HepG2 (cell line): ENCODE measurements around the gene STARD10.

Experiments
- ATF2 ChIP-seq: sonication (generic); formaldehyde crosslinking; IDR thresholded peaks from 2 replicates; pipeline ENCODE4 v1.4.0; 2020; ENCODE audit warnings: missing genetic modification reagents
- CTCF ChIP-seq: sonication (generic); formaldehyde crosslinking; IDR thresholded peaks from 2 replicates; pipeline ENCODE4 v1.5.0; 2020; ENCODE audit warnings: mild to moderate bottlenecking, missing genetic modification reagents, moderate library complexity
- IRF1 ChIP-seq: sonication (generic); formaldehyde crosslinking; IDR thresholded peaks from 2 replicates; pipeline ENCODE4 v1.4.0; 2020; ENCODE audit warnings: low read depth, mild to moderate bottlenecking, missing genetic modification reagents
- ISL2 ChIP-seq: sonication (generic); formaldehyde crosslinking; IDR thresholded peaks from 2 replicates; pipeline ENCODE4 v1.5.0; 2020; ENCODE audit warnings: missing genetic modification reagents
- PBX3 ChIP-seq: sonication (generic); formaldehyde crosslinking; IDR thresholded peaks from 2 replicates; pipeline ENCODE4 v1.8.1; 2023; ENCODE audit warnings: missing genetic modification reagents, inconsistent platforms, borderline replicate concordance
- POLR2A ChIP-seq, 2 experiments: IDR thresholded peaks; 2 replicates each; pipeline ENCODE4 v1.6.1; 2011; ENCODE audit warnings: low read depth in 2 of 2, low read length in 2 of 2, mild to moderate bottlenecking in 1 of 2, moderate library complexity in 1 of 2; ENCODE audit not compliant: insufficient read depth in 1 of 2
- SP1 ChIP-seq, 2 experiments: fragments of 450-650 bp in 1 of 2; sonication (generic) in 1 of 2; formaldehyde crosslinking in 1 of 2; IDR thresholded peaks; 2 replicates each; pipeline versions ENCODE4 v1.4.0 to v1.6.1; 2016 to 2020; ENCODE audit warnings: missing genetic modification reagents in 1 of 2
- TBP ChIP-seq: sonication (generic); formaldehyde crosslinking; IDR thresholded peaks from 2 replicates; pipeline ENCODE4 v1.5.0; 2020; ENCODE audit warnings: missing genetic modification reagents
- THRA ChIP-seq: sonication (generic); formaldehyde crosslinking; IDR thresholded peaks from 2 replicates; pipeline ENCODE4 v1.4.0; 2020; ENCODE audit warnings: missing genetic modification reagents, borderline replicate concordance
- USF2 ChIP-seq, 2 experiments: sonication (generic) in 1 of 2; formaldehyde crosslinking in 1 of 2; IDR thresholded peaks; 2 replicates each; pipeline versions ENCODE4 v1.5.1 to v1.6.1; 2011 to 2020; ENCODE audit warnings: borderline replicate concordance in 1 of 2, low read depth in 1 of 2, low read length in 1 of 2, mild to moderate bottlenecking in 1 of 2, missing genetic modification reagents in 1 of 2, moderate library complexity in 1 of 2
- ZEB1 ChIP-seq: IDR thresholded peaks from 2 replicates; pipeline ENCODE4 v1.6.1; 2012; ENCODE audit warnings: mild to moderate bottlenecking, low read depth, inconsistent platforms; ENCODE audit not compliant: insufficient replicate concordance
- ZNF276 ChIP-seq: sonication (generic); formaldehyde crosslinking; IDR thresholded peaks from 2 replicates; pipeline ENCODE4 v1.4.0; 2020; ENCODE audit warnings: mild to moderate bottlenecking, low read depth, missing genetic modification reagents
- ZNF609 ChIP-seq: sonication (generic); formaldehyde crosslinking; IDR thresholded peaks from 2 replicates; pipeline ENCODE4 v1.4.0; 2020; ENCODE audit warnings: mild to moderate bottlenecking, missing genetic modification reagents, borderline replicate concordance

- TF ChIP-seq THRA (CRISPR knock-in tag) (no peak), USF2 (IDR thresholded peaks at IDR 0.05; ENCODE audit: low read depth, low read length) (no peak), USF2 (CRISPR knock-in tag; IDR thresholded peaks at IDR 0.05; ENCODE audit: borderline replicate concordance) (no peak), ZNF276 (CRISPR knock-in tag) (no peak), ATF2 (CRISPR knock-in tag) (no peak), PBX3 (CRISPR knock-in tag) (no peak), ISL2 (CRISPR knock-in tag) (no peak), IRF1 (CRISPR knock-in tag) (no peak), SP1 (IDR thresholded peaks at IDR 0.05) (no peak), SP1 (CRISPR knock-in tag; IDR thresholded peaks at IDR 0.05) (no peak), TBP (CRISPR knock-in tag) (no peak), CTCF (CRISPR knock-in tag) (no peak), ZNF609 (no peak), POLR2A (IDR thresholded peaks at IDR 0.05; ENCODE audit: insufficient read depth in 1 of 2, low read depth in 2 of 2, low read length in 2 of 2) (no peak), ZEB1 (no peak)
Observed at GRCh38 chr11:72807021-72807693, 13.3 kb upstream of the STARD10 start.
